NCI-H1436 treated with DMSO at 0.1 percent for 48 hours (cell line): Measurements from ENCODE around the gene CERKL.

Source experiments
- DNase-seq: peaks from one replicate; lab custom pipeline; 2025; lab: John Stamatoyannopoulos, UW

The CERKL gene

GRCh38 chr2:181515719-181516118, 141.2 kb downstream of the CERKL start:
- DNase-seq = no peak

- DNase-seq = no peak
These were observed 156.7 kb downstream of the CERKL start for GRCh38 chr2:181500201-181500600.

- DNase-seq = no peak
These were observed 157.7 kb downstream of the CERKL start for GRCh38 chr2:181499231-181499630.
